Skeletal muscle satellite cell (primary cell): ENCODE results near the gene KANSL1.

ENCODE experiments used
- H3K27me3 ChIP-seq: 2 replicates; pipeline ENCODE4 v1.7.0; 2013; ENCODE audit warnings: low read length; ENCODE audit not compliant: control insufficient read depth, insufficient read depth
- H3K36me3 ChIP-seq: 2 replicates; pipeline ENCODE4 v1.7.0; 2013; ENCODE audit warnings: mild to moderate bottlenecking, control low read depth, low read length; ENCODE audit not compliant: insufficient read depth
- H3K4me1 ChIP-seq: 2 replicates; pipeline ENCODE4 v1.7.0; 2013; ENCODE audit warnings: low read length; ENCODE audit not compliant: control insufficient read depth, insufficient read depth
- H3K4me2 ChIP-seq: 2 replicates; pipeline ENCODE4 v1.7.0; 2013; ENCODE audit warnings: mild to moderate bottlenecking, low read length
- H3K4me3 ChIP-seq: 2 replicates; pipeline ENCODE4 v1.7.0; 2013; ENCODE audit warnings: low read length
- H3K9ac ChIP-seq: 2 replicates; pipeline ENCODE4 v1.7.0; 2013; ENCODE audit warnings: mild to moderate bottlenecking, low read depth, low read length, moderate library complexity
- H3K9me3 ChIP-seq: replicated peaks from 2 replicates; pipeline ENCODE4 v1.7.0; 2013; ENCODE audit warnings: mild to moderate bottlenecking, control low read depth, low read length

Gene KANSL1

GRCh38 chr17:46031440-46031839 lies 161.8 kb downstream of the KANSL1 start:
- Histone ChIP-seq H3K4me3 (no peak overlapping the region), H3K36me3 (peaks cover 70% of the 10 kb centered on the region), H3K9ac (no peak overlapping the region), H3K27me3 (no peaks in the 10 kb centered on the region), H3K4me2 (no peak overlapping the region), H3K4me1 (no peaks in the 10 kb centered on the region), H3K9me3 (no peaks in the 10 kb centered on the region)

GRCh38 chr17:46030752-46031151 lies 162.5 kb downstream of the KANSL1 start:
- Histone ChIP-seq H3K9ac (no peak overlapping the region), H3K4me2 (no peak overlapping the region), H3K36me3 (peaks cover 72% of the 10 kb centered on the region)

GRCh38 chr17:46029627-46030026 lies 163.6 kb downstream of the KANSL1 start:
- Histone ChIP-seq H3K4me3 (no peak overlapping the region), H3K9me3 (no peaks in the 10 kb centered on the region), H3K4me2 (no peak overlapping the region), H3K36me3 (peaks cover 64% of the 10 kb centered on the region), H3K27me3 (no peaks in the 10 kb centered on the region), H3K9ac (no peak overlapping the region), H3K4me1 (no peaks in the 10 kb centered on the region)

More at GRCh38 chr17:46030752-46031151, 162.5 kb downstream of the KANSL1 start:
- no peaks in the 10 kb centered on the region for H3K9me3 ChIP-seq
- H3K4me1 ChIP-seq: no peaks in the 10 kb centered on the region
- no peaks in the 10 kb centered on the region for H3K27me3 ChIP-seq
- no peak overlapping the region for H3K4me3 ChIP-seq

GRCh38 chr17:46028981-46029565 lies 164.2 kb downstream of the KANSL1 start:
- no peaks in the 10 kb centered on the region for H3K9me3 ChIP-seq
- H3K4me1 ChIP-seq: no peaks in the 10 kb centered on the region
- no peaks in the 10 kb centered on the region for H3K27me3 ChIP-seq
- no peak overlapping the region for H3K4me3 ChIP-seq
- no peak overlapping the region for H3K9ac ChIP-seq
- peaks cover 58% of the 10 kb centered on the region for H3K36me3 ChIP-seq
- H3K4me2 ChIP-seq: no peak overlapping the region

- H3K4me3 ChIP-seq: no peak overlapping the region
- H3K4me2 ChIP-seq: no peak overlapping the region
- H3K9me3 ChIP-seq: no peaks in the 10 kb centered on the region
- no peaks in the 10 kb centered on the region for H3K4me1 ChIP-seq
- H3K9ac ChIP-seq: no peak overlapping the region
- no peaks in the 10 kb centered on the region for H3K27me3 ChIP-seq
- H3K36me3 ChIP-seq: peaks cover 54% of the 10 kb centered on the region
Observed at GRCh38 chr17:46028374-46028773, 164.9 kb downstream of the KANSL1 start.

GRCh38 chr17:46027976-46028325 lies 165.3 kb downstream of the KANSL1 start:
- H3K4me1 ChIP-seq: no peaks in the 10 kb centered on the region
- peaks cover 50% of the 10 kb centered on the region for H3K36me3 ChIP-seq

GRCh38 chr17:46027048-46027975 lies 165.9 kb downstream of the KANSL1 start:
- no peaks in the 10 kb centered on the region for H3K4me1 ChIP-seq
- no peak overlapping the region for H3K9ac ChIP-seq
- H3K27me3 ChIP-seq: no peaks in the 10 kb centered on the region
- H3K4me3 ChIP-seq: no peak overlapping the region
- H3K9me3 ChIP-seq: no peaks in the 10 kb centered on the region
- no peak overlapping the region for H3K4me2 ChIP-seq
- peaks cover 47% of the 10 kb centered on the region for H3K36me3 ChIP-seq

More at GRCh38 chr17:46027976-46028325, 165.3 kb downstream of the KANSL1 start:
- no peaks in the 10 kb centered on the region for H3K9me3 ChIP-seq
- H3K27me3 ChIP-seq: no peaks in the 10 kb centered on the region
- no peak overlapping the region for H3K9ac ChIP-seq
- no peak overlapping the region for H3K4me3 ChIP-seq
- H3K4me2 ChIP-seq: no peak overlapping the region

- Histone ChIP-seq H3K27me3 (no peaks in the 10 kb centered on the region), H3K9ac (no peak overlapping the region), H3K4me1 (no peaks in the 10 kb centered on the region), H3K4me3 (no peak overlapping the region), H3K4me2 (no peak overlapping the region), H3K36me3 (peaks cover 42% of the 10 kb centered on the region), H3K9me3 (no peaks in the 10 kb centered on the region)
Observed at GRCh38 chr17:46026166-46027047, 166.8 kb downstream of the KANSL1 start.

- no peak overlapping the region for H3K9ac ChIP-seq
- no peak overlapping the region for H3K4me3 ChIP-seq
- H3K9me3 ChIP-seq: no peaks in the 10 kb centered on the region
- no peaks in the 10 kb centered on the region for H3K4me1 ChIP-seq
- no peaks in the 10 kb centered on the region for H3K27me3 ChIP-seq
- H3K36me3 ChIP-seq: peaks cover 34% of the 10 kb centered on the region
- H3K4me2 ChIP-seq: no peak overlapping the region
Observed at GRCh38 chr17:46025510-46026165, 167.6 kb downstream of the KANSL1 start.

GRCh38 chr17:46025060-46025459 lies 168.2 kb downstream of the KANSL1 start:
- Histone ChIP-seq H3K4me3 (no peak overlapping the region), H3K9me3 (no peaks in the 10 kb centered on the region), H3K9ac (no peak overlapping the region), H3K27me3 (no peaks in the 10 kb centered on the region), H3K36me3 (peaks cover 29% of the 10 kb centered on the region), H3K4me1 (no peaks in the 10 kb centered on the region), H3K4me2 (no peak overlapping the region)

GRCh38 chr17:46024590-46024989 lies 168.6 kb downstream of the KANSL1 start:
- H3K4me1 ChIP-seq: no peaks in the 10 kb centered on the region
- H3K9me3 ChIP-seq: no peaks in the 10 kb centered on the region
- no peak overlapping the region for H3K4me2 ChIP-seq
- H3K4me3 ChIP-seq: no peak overlapping the region
- H3K9ac ChIP-seq: no peak overlapping the region
- H3K27me3 ChIP-seq: no peaks in the 10 kb centered on the region
- H3K36me3 ChIP-seq: peaks cover 29% of the 10 kb centered on the region
